Epidermal melanocyte (primary cell): ENCODE results near the gene RORC.
"Not testable (repeated sequence)": the region's sequence is repeated elsewhere in the genome, so short reads cannot be mapped to it uniquely, and the experiment has no call there.

Source experiments
- DNase-seq: peaks from one replicate; pipeline ENCODE4 v3.0.0; 2011; ENCODE audit warnings: low spot score; ENCODE audit not compliant: insufficient read length

RORC gene

GRCh38 chr1:151831605-151832004 lies at the start of gene RORC:
RORC (minus strand) TSS chr1:151831802; CDS start chr1:151831764, 38 bp downstream.
- no peak for DNase-seq

GRCh38 chr1:151875419-151876097 lies 44.0 kb upstream of the RORC start:
- no peak for DNase-seq

GRCh38 chr1:151872776-151873175 lies 41.2 kb upstream of the RORC start:
- not testable (repeated sequence) for DNase-seq

DNA sequence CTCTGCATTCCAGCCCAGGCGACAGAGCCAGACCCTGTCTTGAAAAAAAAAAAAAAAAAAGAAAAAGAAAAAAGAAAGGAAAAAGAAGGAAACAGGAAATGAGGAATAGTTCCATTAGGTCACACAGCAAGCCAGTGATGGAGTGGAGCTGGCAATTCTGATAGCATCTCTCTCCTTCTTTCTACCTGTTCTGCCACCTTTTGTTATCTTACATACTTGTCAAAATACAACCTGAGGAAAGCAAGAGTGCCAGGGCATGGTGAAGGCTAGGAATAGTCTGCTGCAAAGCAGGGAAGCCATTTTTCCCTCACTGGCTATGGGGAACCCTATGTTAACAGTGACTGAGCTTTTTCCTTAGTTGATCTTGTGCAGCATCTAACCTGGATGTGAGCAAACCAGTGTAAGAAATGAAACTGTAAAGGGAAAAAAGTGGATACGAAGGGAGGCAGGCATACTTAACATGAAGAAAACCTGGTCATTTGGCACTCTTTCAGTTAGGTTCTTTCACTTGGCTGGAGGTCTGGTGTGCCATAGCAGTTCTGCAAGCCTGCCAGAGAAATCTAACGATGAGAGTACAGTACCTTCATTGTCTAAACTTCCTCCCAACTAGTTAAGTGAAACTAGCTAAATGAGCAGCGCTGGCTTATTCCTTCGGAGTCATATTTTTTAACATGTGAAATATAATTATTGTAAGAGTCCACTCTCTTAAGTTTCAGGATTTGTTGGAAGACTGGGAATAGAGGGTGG lies 39.9 kb upstream of the RORC start:
- no peak for DNase-seq

GRCh38 chr1:151868486-151868885 lies 36.9 kb upstream of the RORC start:
- DNase-seq, result no peak

DNA sequence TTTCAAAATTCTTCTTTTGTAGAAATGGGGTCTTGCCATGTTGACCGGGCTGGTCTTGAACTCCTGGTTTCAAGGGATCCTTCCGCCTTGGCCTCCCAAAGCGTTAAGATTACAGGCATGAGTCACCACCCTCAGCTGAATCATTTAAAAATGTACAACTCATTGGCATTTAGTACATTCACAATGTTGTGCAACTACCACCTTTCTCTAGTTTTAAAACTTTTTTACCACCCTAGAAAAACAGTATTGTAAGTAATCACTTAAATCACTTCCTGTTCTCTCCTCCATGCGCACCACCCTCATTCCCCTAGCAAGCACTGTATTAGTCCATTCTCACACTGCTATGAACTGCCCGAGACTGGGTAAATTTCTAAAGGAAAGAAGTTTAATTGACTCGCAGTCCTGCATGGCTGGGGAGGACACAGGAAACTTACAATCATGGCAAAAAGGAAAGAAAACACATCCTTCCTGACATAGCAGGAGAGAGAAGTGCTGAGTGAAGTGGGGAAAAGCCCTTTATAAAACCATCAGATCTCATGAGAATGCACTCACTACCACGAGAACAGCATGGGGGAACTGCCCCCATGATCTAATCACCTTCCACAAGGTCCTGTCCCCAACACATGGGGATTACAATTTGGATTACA lies 36.3 kb upstream of the RORC start:
- DNase-seq, result no peak

GRCh38 chr1:151867321-151867720 lies 35.7 kb upstream of the RORC start:
- no peak for DNase-seq

DNA sequence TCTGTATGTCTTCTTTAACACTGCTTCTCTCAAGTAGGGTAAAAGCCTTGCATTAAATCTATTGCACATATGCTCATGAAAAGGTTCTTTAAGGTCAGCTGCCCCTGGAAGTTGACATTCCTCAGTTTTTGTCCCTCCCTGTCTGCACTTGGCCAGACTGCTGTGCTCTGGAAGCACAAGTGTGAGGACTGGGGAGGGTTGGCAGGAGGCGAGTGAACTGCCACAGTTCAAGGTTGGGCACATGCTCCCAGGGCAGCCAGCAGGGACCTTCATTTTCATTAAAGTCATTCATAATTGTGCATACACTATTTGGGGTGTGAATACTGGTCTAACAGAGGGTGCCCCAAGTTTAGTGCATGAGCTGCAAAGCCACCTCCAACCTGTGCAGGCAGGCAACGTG lies 32.8 kb upstream of the RORC start:
- DNase-seq, result no peak

- DNase-seq, result no peak
Measured at GRCh38 chr1:151862604-151863003, 31.0 kb upstream of the RORC start.

DNA sequence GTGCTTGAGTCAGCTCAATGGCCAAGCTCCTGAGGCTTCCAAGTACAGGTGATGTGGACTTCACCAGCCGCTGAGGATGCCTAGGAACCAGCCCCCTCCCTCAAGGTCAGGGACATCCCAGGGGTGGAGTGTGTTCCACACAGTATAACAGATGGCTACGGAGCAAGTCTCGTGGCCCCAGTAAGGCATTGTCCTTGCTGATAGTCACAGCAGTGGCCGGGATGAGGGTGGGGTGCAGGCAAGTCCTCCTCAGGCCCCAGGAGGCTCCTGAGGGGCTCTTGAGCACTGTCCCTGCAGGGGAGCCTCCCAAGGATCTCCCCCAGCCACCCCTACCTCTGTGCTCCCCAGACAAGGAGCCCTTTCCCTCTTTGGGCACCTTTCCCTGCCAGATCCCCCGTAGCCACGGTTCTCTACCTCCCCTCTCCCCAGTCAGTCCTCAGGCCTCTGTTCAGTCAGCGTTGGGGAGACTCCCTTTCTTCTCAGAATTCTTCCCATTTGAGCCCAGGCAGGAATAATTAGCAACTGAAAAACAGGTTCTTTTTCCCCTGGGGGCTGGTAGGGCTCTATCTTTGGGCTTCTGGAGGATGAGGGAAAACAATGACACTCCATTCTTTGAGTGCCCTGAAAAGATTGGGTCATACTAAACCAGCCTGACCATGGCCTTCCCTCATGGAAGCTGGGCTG lies 29.0 kb upstream of the RORC start:
- no peak for DNase-seq

DNA sequence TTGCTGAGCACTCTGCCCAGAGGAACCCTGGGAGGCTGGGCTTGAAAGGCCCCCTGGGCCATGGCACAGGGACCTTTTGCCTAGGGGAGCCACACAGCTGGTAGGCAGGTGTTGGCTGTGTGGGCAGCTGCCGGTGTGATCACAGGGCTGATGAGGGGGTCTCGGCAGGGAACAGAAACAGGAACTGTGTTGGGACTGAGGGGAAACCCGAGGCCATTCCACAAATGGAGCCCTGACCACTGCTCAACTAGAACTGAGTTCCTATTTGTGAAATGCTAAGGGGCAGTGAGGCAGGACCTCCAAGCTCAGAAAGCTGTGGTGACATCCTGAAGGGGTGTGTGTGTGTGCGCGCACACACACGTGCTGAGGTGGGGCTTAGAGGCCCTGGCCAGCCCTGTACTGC lies 28.3 kb upstream of the RORC start:
- DNase-seq, result no peak

DNA sequence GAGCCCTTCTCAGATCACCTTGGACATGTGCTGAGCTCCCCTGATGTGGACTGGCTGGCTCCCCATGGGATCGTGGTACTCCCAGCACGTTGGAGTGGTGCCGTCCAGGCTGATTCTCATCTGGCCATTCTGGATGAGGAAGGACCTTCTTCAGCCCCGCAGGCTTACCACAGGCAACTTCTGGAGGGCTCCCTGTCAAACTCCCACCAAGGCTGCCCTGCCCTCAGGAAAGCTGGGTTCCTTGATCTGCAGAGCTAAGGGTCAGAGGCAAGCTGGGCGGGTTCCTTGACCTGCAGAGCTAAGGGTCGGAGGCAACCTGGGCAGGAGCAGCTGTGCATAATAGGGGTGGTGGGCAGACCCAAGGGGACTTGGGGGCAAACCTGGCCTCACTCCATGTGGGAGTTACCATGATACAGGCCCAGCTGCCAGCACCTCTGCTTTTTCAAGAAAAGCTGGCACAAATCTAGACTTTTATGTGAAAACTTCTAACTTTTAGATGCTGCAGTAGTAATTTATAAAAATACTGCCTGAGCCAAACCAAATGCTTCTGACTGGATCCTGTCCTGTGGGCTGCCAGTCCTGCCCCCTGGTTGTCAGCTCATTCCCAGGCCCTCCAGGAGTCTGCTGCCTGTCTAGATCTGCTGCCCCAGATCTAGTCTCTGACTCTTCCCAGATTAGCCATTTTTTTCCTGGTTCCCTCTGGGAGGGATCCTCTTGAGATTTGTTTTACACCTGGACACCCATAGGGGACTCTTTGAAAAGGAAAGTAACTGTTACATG lies 27.5 kb upstream of the RORC start:
- DNase-seq, result no peak

- no peak for DNase-seq
Measured at GRCh38 chr1:151858030-151858746, 26.6 kb upstream of the RORC start.

DNA sequence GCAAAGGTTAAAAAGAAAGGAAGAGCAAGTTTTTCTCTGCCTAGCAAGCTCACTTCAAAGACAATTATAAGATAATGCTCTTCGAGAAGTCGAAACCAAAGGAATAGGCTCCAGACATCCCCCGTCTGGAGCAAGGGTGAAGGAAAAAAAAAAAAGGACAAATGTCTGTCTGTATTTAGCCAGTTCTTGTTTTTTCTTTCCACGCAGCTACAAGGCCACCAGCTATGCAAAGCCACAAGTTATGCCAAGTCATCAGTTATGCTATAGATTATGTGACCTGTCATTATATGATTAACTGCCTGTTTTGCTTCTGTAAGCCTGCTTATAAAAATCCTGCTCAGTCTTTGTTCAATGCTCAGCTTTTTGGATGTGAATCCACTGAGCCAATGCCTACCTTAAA lies 24.3 kb upstream of the RORC start:
- no peak for DNase-seq

- not testable (repeated sequence) for DNase-seq
Measured at GRCh38 chr1:151855516-151855915, 23.9 kb upstream of the RORC start.

DNA sequence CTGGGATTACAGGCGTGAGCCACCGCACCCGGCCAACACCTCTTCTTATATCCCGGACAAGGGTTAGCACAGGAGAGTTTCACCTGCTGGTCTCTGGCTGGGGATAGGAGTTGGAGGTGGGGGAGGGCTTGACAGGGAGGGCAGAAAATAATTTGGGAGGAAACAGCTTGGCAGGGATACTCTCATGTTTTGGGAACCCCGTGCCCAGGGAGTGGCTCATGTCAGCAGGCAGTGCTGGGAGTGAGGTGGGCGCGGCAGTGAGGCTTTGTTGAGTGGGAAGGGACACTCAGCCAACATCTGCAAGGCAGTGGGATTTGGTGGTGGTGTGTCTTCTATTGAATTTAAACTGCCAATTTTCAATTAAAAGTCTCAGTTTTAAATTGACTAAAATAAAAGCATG lies 23.1 kb upstream of the RORC start:
- DNase-seq, result no peak

DNA sequence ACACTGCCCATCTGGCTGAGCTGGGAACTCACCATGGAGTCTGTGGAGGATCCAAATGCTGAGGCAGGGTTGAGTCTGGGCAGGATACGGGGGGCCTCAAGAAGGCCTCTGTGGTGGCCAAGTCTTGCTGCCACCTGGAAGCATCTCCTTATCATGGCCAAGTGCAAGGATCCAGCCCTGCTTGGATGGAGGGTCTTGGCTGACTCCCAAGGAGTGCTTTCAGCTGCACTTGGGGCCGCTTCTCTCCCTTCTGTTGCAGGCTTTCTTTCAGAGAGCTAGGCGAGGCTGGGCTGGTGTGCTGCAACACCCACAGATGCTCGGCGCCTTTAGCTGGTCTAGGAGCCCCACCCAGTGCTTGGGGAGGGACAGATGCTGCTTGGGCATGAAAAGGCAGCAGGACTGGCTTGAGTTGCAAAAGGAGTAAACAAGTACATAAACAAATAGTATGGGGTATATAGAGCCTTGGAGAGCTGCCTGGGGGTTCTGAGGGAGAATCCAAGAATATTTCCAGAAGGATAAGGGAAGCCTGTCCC lies 21.9 kb upstream of the RORC start, which contains the start of gene THEM5:
Gene THEM5, minus strand, starts transcription at position 302 of the 533 bp plus-strand sequence. Its CDS starts 147 bp downstream, at position 155.
- DNase-seq, result no peak

DNA sequence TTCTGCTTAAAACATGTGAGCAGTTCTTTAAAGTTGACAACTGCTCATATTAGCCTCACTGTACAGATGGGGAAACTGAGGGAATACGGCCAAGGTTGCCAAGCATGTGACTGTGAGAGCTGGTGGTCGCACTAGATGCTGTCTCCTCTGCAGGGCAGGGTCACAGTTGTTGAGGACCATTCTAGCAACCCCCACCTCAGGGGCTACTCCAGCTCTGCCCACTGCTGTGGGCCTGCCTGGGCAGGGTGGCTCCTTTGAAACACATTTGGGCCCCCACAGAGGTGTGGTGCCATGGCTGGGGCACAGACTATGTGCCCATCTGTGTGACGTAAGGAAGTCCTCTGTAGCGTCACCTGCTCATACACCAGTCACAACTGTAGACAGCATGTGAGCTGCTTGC lies 21.1 kb upstream of the RORC start:
- no peak for DNase-seq

GRCh38 chr1:151851886-151852285 lies 20.3 kb upstream of the RORC start:
- DNase-seq, result no peak

DNA sequence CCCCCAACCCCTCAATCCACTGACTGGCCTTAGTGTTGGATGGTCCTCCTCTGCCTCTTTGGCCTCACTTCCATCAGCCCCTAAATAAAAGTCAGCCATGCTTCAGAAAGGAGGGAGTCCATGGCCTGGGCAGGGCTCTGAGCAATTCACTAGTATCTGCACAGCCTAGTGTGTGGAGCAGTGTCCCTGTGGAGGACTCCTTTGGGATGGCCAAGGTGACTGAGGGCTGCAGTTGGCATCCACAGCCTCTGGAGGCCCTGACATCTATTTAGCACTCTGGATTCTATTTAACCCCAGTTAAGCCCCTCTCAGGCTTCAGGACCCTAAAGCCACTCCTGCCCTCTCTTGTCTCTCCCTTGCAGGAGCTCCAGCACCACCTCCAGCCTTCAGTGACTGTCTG lies 18.3 kb upstream of the RORC start:
- DNase-seq, result no peak
